Measurements from ENCODE around the gene BCL2L14.

GRCh38 chr12:12141000-12141399 lies 70.3 kb downstream of the BCL2L14 start:
- TF ChIP-seq POLR2AphosphoS5 (IDR thresholded peaks at IDR 0.05; ENCODE audit: low read depth, low read length): no peak
- no peak for TF ChIP-seq FOXP2 (optimal IDR thresholded peaks at IDR 0.05; ENCODE audit: borderline replicate concordance, extremely low read depth, extremely low read length, insufficient read depth)
- no peak for TF ChIP-seq REST (IDR thresholded peaks at IDR 0.05; ENCODE audit: insufficient read depth in 1 of 2, low read depth in 2 of 2, low read length in 2 of 2)
- TF ChIP-seq TAF1 (IDR thresholded peaks at IDR 0.05; ENCODE audit: borderline replicate concordance, insufficient read depth, low read length): no peak

Measured in PFSK-1 (cell line).